Measurements from ENCODE around the gene HPD.

DNA sequence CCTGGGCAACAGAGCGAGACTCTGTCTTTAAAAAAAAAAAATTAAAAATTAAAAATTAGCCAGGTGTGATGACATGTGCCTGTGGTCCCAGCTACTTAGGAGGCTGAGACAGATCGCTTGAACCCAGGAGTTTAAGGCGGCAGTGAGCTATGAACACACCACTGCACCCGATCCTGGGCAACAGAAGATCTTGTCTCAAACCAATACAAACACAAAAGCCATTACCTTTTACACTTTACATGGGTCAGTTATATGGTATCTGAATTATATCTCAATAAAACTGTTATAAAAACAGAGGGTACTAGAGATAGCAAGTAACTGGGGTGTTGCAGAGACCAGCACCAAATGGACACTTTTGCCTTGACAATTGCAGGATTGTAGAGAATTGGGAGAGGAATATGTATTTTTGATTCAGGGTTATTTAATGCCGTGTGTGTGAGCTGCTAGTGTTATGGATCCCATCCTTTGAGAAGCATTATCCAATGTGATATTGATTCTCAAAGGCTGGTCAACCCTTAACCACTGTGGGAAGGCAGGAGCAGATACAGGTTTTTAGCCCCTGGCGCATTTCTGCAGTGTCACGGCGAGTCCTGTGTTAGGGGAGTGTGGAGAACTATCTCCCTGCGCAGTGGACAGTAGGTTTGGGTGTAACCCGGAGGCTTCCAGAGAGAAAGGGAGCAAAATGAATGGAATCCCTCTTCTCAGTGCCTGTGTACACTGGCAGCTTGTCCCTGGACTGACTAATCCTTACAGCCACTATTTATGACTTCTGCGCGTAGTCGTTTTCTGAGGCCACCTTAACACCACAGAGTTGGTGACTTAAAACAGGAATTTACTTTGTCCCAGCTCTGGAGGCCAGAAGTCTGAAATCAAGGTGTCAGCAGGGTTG lies 34.3 kb upstream of the HPD start:
- TF ChIP-seq POLR2A (IDR thresholded peaks at IDR 0.05) = no peak
- TF ChIP-seq, protein P1, sequence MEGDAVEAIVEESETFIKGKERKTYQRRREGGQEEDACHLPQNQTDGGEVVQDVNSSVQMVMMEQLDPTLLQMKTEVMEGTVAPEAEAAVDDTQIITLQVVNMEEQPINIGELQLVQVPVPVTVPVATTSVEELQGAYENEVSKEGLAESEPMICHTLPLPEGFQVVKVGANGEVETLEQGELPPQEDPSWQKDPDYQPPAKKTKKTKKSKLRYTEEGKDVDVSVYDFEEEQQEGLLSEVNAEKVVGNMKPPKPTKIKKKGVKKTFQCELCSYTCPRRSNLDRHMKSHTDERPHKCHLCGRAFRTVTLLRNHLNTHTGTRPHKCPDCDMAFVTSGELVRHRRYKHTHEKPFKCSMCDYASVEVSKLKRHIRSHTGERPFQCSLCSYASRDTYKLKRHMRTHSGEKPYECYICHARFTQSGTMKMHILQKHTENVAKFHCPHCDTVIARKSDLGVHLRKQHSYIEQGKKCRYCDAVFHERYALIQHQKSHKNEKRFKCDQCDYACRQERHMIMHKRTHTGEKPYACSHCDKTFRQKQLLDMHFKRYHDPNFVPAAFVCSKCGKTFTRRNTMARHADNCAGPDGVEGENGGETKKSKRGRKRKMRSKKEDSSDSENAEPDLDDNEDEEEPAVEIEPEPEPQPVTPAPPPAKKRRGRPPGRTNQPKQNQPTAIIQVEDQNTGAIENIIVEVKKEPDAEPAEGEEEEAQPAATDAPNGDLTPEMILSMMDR (IDR thresholded peaks at IDR 0.05) = no peak
